Measurements from ENCODE around the gene NCAM2.
"Not testable (repeated sequence)": the region's sequence is repeated elsewhere in the genome, so short reads cannot be mapped to it uniquely, and the experiment has no call there.

The NCAM2 gene

GRCh38 chr21:21103692-21104091, 105.5 kb downstream of the NCAM2 start:
- DNase-seq (ENCODE audit: low read depth in 2 of 2): no peak

GRCh38 chr21:21109736-21110135, 111.5 kb downstream of the NCAM2 start:
- DNase-seq (ENCODE audit: low read depth in 2 of 2): no peak

GRCh38 chr21:21111309-21111920, 113.2 kb downstream of the NCAM2 start:
- no peak for DNase-seq (ENCODE audit: low read depth in 2 of 2)

- DNase-seq (ENCODE audit: low read depth in 2 of 2): no peak
These were observed 116.3 kb downstream of the NCAM2 start for GRCh38 chr21:21114461-21114860.

- DNase-seq (ENCODE audit: low read depth in 2 of 2): no peak
These were observed 120.9 kb downstream of the NCAM2 start for GRCh38 chr21:21119091-21119490.

- DNase-seq (ENCODE audit: low read depth in 2 of 2): no peak
These were observed 124.5 kb downstream of the NCAM2 start for GRCh38 chr21:21122680-21123079.

GRCh38 chr21:21132390-21132789, 134.2 kb downstream of the NCAM2 start:
- DNase-seq (ENCODE audit: low read depth in 2 of 2): no peak

- DNase-seq (ENCODE audit: low read depth in 2 of 2): no peak
These were observed 139.8 kb downstream of the NCAM2 start for GRCh38 chr21:21137986-21138385.

- no peak for DNase-seq (ENCODE audit: low read depth in 2 of 2)
These were observed 148.6 kb downstream of the NCAM2 start for GRCh38 chr21:21146587-21147373.

- no peak for DNase-seq (ENCODE audit: low read depth in 2 of 2)
These were observed 149.2 kb downstream of the NCAM2 start for GRCh38 chr21:21147374-21147745.

- DNase-seq (ENCODE audit: low read depth in 2 of 2): no peak
These were observed 149.8 kb downstream of the NCAM2 start for GRCh38 chr21:21148009-21148408.

- no peak for DNase-seq (ENCODE audit: low read depth in 2 of 2)
These were observed 150.3 kb downstream of the NCAM2 start for GRCh38 chr21:21148514-21148913.

GRCh38 chr21:21149445-21149844, 151.2 kb downstream of the NCAM2 start:
- DNase-seq (ENCODE audit: low read depth in 2 of 2): not testable (repeated sequence)

GRCh38 chr21:21151231-21151630, 153.0 kb downstream of the NCAM2 start:
- no peak for DNase-seq (ENCODE audit: low read depth in 2 of 2)

GRCh38 chr21:21156397-21156796, 158.2 kb downstream of the NCAM2 start:
- DNase-seq (ENCODE audit: low read depth in 2 of 2): no peak

GRCh38 chr21:21156957-21157356, 158.7 kb downstream of the NCAM2 start:
- DNase-seq (ENCODE audit: low read depth in 2 of 2): no peak

GRCh38 chr21:21158376-21158918, 160.2 kb downstream of the NCAM2 start:
- no peak for DNase-seq (ENCODE audit: low read depth in 2 of 2)

- DNase-seq (ENCODE audit: low read depth in 2 of 2): no peak
These were observed 161.2 kb downstream of the NCAM2 start for GRCh38 chr21:21159253-21159899.

- DNase-seq (ENCODE audit: low read depth in 2 of 2): no peak
These were observed 164.6 kb downstream of the NCAM2 start for GRCh38 chr21:21162786-21163185.

GRCh38 chr21:21163904-21164303, 165.7 kb downstream of the NCAM2 start:
- DNase-seq (ENCODE audit: low read depth in 2 of 2): no peak

- DNase-seq (ENCODE audit: low read depth in 2 of 2): no peak
These were observed 166.9 kb downstream of the NCAM2 start for GRCh38 chr21:21165063-21165645.

- no peak for DNase-seq (ENCODE audit: low read depth in 2 of 2)
These were observed 176.5 kb downstream of the NCAM2 start for GRCh38 chr21:21174676-21175075.

All from stimulated activated CD4-positive, alpha-beta T cell treated with anti-CD3 and anti-CD28 coated beads, Interleukin-1b, Interleukin-23, amount 100 ng/mL, for 1 hour (primary cell).